ENCODE results near the gene MESD. TPM values are rescaled to one million over a fixed set of nuclear protein-coding genes. Genes with fewer than 3 reads are reported as not detected.

MESD gene
- total RNA-seq, 1 donor from 2014 or later = 23.8 TPM

DNA sequence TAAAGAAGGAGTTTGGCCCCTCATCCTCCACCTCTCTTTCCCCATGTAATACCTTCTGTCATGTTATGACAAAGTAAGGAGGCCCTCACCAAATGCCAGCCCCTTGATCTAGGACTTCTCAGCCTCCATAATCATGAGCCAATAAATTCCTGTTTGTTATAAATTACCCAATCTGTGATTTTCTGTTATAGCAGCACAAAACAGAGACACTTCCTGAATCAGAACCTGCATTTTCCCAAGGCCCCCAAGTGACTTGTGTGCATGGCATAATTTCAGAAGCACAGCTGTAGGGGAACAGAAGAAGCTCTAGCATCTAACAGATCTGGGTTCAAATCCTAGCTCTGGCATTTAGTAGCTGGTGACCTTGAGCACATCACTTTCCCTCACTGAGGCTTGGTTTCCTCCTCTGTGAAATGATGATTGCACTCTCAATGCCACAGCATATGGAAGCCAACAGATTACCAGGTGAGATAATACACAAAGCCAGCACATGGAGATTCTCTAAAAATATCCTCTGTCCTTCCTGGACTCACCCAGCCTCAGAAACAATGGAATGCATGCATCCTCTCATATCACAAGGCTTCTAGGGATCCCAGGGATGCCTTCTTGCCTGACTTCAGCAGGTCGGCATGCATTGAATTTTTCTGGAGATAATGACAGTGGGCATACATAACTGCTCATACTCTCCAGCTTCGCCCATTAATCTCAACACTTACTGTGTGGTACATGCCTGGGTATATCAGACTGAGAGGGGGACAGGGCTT lies 37.4 kb upstream of the MESD start:
- peaks cover 5% of the 10 kb centered on the region for H3K36me3 Mint-ChIP-seq (ENCODE audit: low read depth)
- H3K27me3 Mint-ChIP-seq (ENCODE audit: low read depth) = no peaks in the 10 kb centered on the region
- DNase-seq (ENCODE audit: low spot score) = no peak
- peaks cover 5% of the 10 kb centered on the region for H3K9me3 Mint-ChIP-seq (ENCODE audit: low read depth)
- H3K4me1 Mint-ChIP-seq (ENCODE audit: low read depth) = peaks cover 27% of the 10 kb centered on the region
- TF ChIP-seq, protein P1, sequence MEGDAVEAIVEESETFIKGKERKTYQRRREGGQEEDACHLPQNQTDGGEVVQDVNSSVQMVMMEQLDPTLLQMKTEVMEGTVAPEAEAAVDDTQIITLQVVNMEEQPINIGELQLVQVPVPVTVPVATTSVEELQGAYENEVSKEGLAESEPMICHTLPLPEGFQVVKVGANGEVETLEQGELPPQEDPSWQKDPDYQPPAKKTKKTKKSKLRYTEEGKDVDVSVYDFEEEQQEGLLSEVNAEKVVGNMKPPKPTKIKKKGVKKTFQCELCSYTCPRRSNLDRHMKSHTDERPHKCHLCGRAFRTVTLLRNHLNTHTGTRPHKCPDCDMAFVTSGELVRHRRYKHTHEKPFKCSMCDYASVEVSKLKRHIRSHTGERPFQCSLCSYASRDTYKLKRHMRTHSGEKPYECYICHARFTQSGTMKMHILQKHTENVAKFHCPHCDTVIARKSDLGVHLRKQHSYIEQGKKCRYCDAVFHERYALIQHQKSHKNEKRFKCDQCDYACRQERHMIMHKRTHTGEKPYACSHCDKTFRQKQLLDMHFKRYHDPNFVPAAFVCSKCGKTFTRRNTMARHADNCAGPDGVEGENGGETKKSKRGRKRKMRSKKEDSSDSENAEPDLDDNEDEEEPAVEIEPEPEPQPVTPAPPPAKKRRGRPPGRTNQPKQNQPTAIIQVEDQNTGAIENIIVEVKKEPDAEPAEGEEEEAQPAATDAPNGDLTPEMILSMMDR (IDR thresholded peaks at IDR 0.05) = no peak
- H3K4me3 Mint-ChIP-seq (ENCODE audit: unreplicated experiment) = no peak overlapping the region
- H3K27ac Mint-ChIP-seq (ENCODE audit: unreplicated experiment) = no peak overlapping the region

DNA sequence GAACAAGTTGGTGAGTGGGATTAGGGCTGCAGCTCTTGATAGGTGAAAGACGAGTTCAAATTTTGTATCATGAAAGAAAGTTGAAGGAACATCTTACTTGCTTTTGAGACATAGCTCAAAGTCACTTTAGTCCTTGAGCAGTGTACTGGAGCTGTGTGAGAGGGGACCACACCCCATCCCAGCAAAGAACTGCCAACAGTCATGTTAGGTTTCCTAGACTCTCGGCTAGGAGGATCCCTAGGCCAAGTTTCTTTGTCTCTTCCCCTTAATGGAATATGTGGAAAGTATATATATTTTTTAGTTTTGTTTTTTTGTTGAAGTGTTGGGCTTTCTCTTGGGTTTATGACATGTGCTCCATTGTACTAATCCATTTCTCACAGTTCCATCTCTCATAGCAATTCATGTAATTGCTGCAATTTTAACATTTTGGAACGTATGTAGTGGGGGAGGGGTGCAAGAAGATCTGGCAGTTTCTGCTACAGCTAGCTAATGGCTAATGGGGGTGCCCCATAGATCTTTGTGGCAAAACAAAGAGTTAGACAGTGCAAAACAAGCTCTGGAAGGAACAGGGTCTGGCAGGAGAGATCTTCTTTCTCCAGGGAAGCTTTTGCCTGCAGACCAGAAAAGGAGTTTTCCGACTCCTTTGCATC lies 36.2 kb upstream of the MESD start:
- H3K9me3 Mint-ChIP-seq (ENCODE audit: low read depth) = peaks cover 5% of the 10 kb centered on the region
- TF ChIP-seq, protein P1 (IDR thresholded peaks at IDR 0.05) = no peak
- peaks cover 27% of the 10 kb centered on the region for H3K4me1 Mint-ChIP-seq (ENCODE audit: low read depth)
- no peak overlapping the region for H3K27ac Mint-ChIP-seq (ENCODE audit: unreplicated experiment)
- no peak for DNase-seq (ENCODE audit: low spot score)
- no peaks in the 10 kb centered on the region for H3K27me3 Mint-ChIP-seq (ENCODE audit: low read depth)
- H3K4me3 Mint-ChIP-seq (ENCODE audit: unreplicated experiment) = no peak overlapping the region
- peaks cover 5% of the 10 kb centered on the region for H3K36me3 Mint-ChIP-seq (ENCODE audit: low read depth)

DNA sequence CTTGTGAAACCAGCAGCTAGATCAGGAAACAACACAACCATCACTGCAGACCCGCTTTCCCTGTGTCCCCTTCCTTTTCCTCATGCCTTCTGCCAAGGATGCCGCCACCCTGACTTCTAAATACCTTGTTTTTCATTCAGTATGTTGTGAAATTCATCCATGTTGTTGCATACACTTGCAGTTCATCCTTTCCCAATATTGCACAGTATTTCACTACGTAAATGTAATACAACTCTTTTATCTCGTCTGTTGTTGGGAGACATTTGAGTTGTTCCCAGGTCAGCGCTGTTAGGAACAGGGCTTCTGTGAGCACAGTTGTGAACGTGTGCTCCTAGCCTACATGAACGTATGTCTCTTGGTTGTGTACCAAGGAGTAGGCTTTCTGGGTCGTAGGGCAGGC lies 35.3 kb upstream of the MESD start:
- H3K27ac Mint-ChIP-seq (ENCODE audit: unreplicated experiment) = no peak overlapping the region
- no peak for DNase-seq (ENCODE audit: low spot score)
- H3K4me1 Mint-ChIP-seq (ENCODE audit: low read depth) = peaks cover 27% of the 10 kb centered on the region

DNA sequence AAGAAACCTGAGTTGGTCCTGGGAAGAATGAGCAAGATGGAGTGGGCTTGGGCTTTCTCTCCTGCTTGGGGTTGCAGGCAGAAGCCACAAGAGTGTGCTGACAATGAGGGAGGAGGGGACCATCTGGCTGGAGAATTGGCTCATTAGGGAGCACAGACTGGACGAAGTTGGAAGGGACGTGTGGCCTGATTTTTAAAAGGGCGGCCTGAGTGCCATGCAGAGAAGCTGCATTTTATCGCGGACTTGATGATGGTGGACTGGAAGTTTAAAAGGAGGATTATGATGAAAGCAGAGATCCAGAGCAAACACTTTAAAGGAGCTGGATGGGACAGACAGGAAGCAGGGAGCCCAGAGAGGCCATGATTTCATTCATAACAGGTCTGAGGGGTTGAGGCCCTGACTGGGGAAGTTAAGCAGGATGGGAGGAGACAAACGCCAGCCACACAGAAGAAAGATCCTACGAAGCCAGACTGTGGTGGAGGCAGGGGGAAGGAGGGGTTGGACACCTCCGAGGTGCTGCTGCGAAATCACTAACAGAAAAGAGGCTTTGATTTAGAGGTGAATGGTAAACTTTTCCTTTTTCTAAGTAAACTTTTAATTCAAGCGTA lies 34.8 kb upstream of the MESD start:
- TF ChIP-seq, protein P1 (IDR thresholded peaks at IDR 0.05) = no peak
- H3K27me3 Mint-ChIP-seq (ENCODE audit: low read depth) = no peaks in the 10 kb centered on the region
- no peaks in the 10 kb centered on the region for H3K9me3 Mint-ChIP-seq (ENCODE audit: low read depth)
- DNase-seq (ENCODE audit: low spot score) = no peak
- H3K36me3 Mint-ChIP-seq (ENCODE audit: low read depth) = no peaks in the 10 kb centered on the region
- H3K4me3 Mint-ChIP-seq (ENCODE audit: unreplicated experiment) = no peak overlapping the region
- peaks cover 22% of the 10 kb centered on the region for H3K4me1 Mint-ChIP-seq (ENCODE audit: low read depth)
- H3K27ac Mint-ChIP-seq (ENCODE audit: unreplicated experiment) = peak overlapping the region; percentile 49

More for the DNA sequence above, 35.3 kb upstream of the MESD start:
- H3K36me3 Mint-ChIP-seq (ENCODE audit: low read depth) = peaks cover 4% of the 10 kb centered on the region
- no peak overlapping the region for H3K4me3 Mint-ChIP-seq (ENCODE audit: unreplicated experiment)
- TF ChIP-seq, protein P1 (IDR thresholded peaks at IDR 0.05) = no peak
- H3K9me3 Mint-ChIP-seq (ENCODE audit: low read depth) = peaks cover 5% of the 10 kb centered on the region
- no peaks in the 10 kb centered on the region for H3K27me3 Mint-ChIP-seq (ENCODE audit: low read depth)

DNA sequence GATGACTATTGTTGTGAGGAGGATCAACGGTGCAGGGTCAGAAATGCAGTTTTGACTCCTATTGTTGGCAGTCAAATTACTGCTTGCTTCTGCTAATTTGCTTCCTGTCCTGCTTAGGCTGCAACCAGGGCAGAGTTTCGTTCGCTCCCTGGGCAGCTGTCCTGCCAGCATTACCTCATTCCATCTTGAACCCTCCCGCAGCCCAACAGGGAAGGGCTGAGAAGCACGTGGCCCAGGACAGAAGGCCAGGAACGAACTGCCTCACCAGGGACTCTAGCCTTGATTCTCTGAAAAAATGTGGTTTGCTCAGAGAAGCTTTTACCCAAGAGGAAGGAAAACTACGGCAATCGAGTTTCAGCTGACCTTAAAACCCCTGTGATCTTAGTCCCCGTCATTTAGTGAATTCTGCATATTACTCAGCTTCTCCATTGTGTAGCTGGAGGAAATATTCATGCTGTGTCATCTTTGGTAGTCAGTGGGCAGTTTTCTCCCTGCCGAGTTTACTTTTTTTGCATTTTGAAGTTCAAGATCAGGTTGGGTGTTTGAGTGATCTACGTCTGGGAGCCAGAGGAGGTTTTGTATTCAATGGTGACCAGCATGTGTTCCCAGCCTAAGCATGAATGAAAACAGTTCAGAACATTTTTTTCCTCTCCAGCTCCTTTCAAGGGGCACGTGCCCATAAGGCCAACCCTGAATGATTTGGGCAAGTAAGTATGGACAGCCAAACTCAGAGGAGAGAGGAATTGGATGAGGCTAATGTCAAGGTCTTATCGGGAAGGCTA lies 34.1 kb upstream of the MESD start:
- Mint-ChIP-seq H3K27me3 (ENCODE audit: low read depth) (no peaks in the 10 kb centered on the region), H3K9me3 (ENCODE audit: low read depth) (no peaks in the 10 kb centered on the region), H3K27ac (ENCODE audit: unreplicated experiment) (peak overlapping the region; percentile 67), H3K4me3 (ENCODE audit: unreplicated experiment) (no peak overlapping the region), H3K4me1 (ENCODE audit: low read depth) (peaks cover 17% of the 10 kb centered on the region), H3K36me3 (ENCODE audit: low read depth) (no peaks in the 10 kb centered on the region)
- DNase-seq (ENCODE audit: low spot score) = no peak
- TF ChIP-seq, protein P1 (IDR thresholded peaks at IDR 0.05) = no peak
